ENCODE data around the gene MTUS2.

DNA sequence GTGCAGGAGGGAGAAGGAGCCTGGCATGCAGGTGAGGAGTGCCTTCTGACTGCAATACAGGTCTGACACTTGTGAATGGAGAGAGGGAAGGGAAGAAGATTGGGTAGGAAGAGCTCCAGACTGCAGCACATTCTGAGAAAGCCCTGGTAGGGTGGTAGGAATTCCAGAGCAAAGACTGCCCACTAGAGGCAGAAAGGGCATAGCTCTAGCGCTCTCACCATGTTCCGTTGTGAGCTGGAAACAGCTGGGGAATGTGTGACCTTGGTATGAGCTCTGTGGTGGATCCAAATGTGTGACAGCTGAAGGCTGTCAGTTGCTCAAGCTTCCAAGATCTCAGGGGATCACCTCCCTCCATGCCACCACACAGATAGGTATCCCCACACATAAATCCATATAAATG, 2.9 kb upstream of the MTUS2 start:
- TF ChIP-seq CTCF (IDR thresholded peaks at IDR 0.05; ENCODE audit: poor library complexity, severe bottlenecking) (no peak), MXI1 (conservative IDR thresholded peaks at IDR 0.05; ENCODE audit: poor library complexity, severe bottlenecking) (no peak), REST (IDR thresholded peaks at IDR 0.05; ENCODE audit: borderline replicate concordance) (no peak), EP300 (conservative IDR thresholded peaks at IDR 0.05; ENCODE audit: poor library complexity, severe bottlenecking) (no peak), TAF1 (IDR thresholded peaks at IDR 0.05; ENCODE audit: low read depth) (no peak), RAD21 (conservative IDR thresholded peaks at IDR 0.05) (no peak), SMC3 (conservative IDR thresholded peaks at IDR 0.05; ENCODE audit: poor library complexity) (no peak)

Measured in neural cell (in vitro differentiated cells).